Activated effector memory CD4-positive, alpha-beta T cell treated with Interleukin-2 at 50 U/mL for 16 hours (primary cell): ENCODE results near the gene ABLIM2.

Experiments
- DNase-seq: peaks from one replicate; pipeline ENCODE4 v3.0.0-alpha.2; 2020

The ABLIM2 gene

GRCh38 chr4:8013976-8014726 is 144.5 kb downstream of the ABLIM2 start:
- DNase-seq = no peak

GRCh38 chr4:8012517-8012916 is 146.1 kb downstream of the ABLIM2 start:
- DNase-seq = no peak

- no peak for DNase-seq
Observed at GRCh38 chr4:8010618-8011017, 148.0 kb downstream of the ABLIM2 start.

GRCh38 chr4:8009710-8010511 is 148.7 kb downstream of the ABLIM2 start:
- no peak for DNase-seq

- DNase-seq = no peak
Observed at GRCh38 chr4:8009097-8009496, 149.5 kb downstream of the ABLIM2 start.

GRCh38 chr4:8008391-8008790 is 150.2 kb downstream of the ABLIM2 start:
- no peak for DNase-seq

- no peak for DNase-seq
Observed at GRCh38 chr4:8007581-8007980, 151.0 kb downstream of the ABLIM2 start.

GRCh38 chr4:8006471-8006870 is 152.1 kb downstream of the ABLIM2 start:
- DNase-seq = no peak

GRCh38 chr4:8005814-8006215 is 152.8 kb downstream of the ABLIM2 start:
- no peak for DNase-seq

- no peak for DNase-seq
Observed at GRCh38 chr4:8005033-8005808, 153.4 kb downstream of the ABLIM2 start.

- DNase-seq = no peak
Observed at GRCh38 chr4:8004066-8004465, 154.5 kb downstream of the ABLIM2 start.

- DNase-seq = no peak
Observed at GRCh38 chr4:8002525-8003309, 155.9 kb downstream of the ABLIM2 start.

GRCh38 chr4:8001564-8002355 is 156.9 kb downstream of the ABLIM2 start:
- no peak for DNase-seq

GRCh38 chr4:8000721-8001491 is 157.7 kb downstream of the ABLIM2 start:
- no peak for DNase-seq

GRCh38 chr4:8000247-8000646 is 158.4 kb downstream of the ABLIM2 start:
- no peak for DNase-seq

- DNase-seq = no peak
Observed at GRCh38 chr4:7999695-8000094, 158.9 kb downstream of the ABLIM2 start.

- DNase-seq = no peak
Observed at GRCh38 chr4:7999279-7999678, 159.3 kb downstream of the ABLIM2 start.

GRCh38 chr4:7998447-7998846 is 160.2 kb downstream of the ABLIM2 start:
- no peak for DNase-seq

- DNase-seq = no peak
Observed at GRCh38 chr4:7995866-7996265, 162.7 kb downstream of the ABLIM2 start.

- DNase-seq = no peak
Observed at GRCh38 chr4:7995135-7995534, 163.5 kb downstream of the ABLIM2 start.

GRCh38 chr4:7993671-7994070 is 164.9 kb downstream of the ABLIM2 start:
- no peak for DNase-seq
